ENCODE data around the gene NCAM2.

NCAM2 gene

DNA sequence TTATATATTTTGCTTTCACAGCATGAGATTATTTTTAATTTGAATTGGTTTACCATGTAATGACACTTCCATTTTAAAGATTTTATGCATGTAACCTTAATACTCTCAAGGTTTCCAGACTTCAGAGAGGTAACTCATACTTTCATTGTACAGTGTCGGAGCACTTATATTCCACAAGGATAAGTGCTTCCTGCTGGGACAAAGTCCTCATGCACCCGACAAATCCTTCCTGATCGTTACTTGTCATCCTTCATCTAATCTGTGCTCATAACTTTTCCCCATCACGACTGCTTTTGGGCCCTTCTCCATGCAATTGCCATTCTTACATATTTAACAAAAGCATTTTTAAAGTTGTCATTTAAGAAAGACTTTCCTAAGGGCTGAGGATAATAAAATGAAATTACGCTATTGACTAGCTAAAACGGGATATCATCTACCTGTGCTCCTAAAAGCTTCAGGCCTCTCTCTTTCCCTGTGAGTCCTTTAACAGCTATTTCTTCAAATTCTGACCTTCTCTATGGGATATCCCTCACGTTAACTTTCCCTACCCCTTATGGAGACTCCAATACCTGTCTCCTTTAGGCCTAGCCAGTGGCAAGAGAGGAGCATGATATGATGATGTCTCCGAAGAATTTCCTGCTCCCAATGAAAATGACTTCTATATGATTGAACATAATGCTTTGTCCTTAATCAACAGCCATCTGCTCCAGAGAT is 59.3 kb downstream of the NCAM2 start:
- Mint-ChIP-seq H3K27ac (no peak overlapping the region), H3K4me1 (no peaks in the 10 kb centered on the region), H3K4me3 (no peak overlapping the region), H3K27me3 (no peaks in the 10 kb centered on the region), H3K9me3 (no peaks in the 10 kb centered on the region)
- DNase-seq (no peak), ATAC-seq (no peak)

DNA sequence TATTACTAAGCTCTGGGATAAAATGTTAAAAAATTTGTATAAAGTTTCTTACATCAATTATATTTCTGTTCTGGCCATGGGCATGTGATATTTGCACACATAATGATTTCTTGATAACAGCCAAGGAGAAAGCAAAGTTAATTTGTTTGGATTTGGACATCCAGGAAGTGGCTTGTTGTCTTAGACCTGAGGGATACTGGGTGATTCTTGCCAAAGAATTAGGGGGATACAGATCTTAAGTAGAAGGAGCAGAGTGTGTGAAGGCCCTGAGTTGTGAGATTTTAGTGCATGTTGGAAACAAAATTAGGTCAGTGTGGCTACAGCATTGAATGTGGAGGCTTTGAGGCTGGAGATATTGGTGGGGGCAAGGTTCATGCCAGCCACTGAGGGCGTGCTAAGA is 65.6 kb downstream of the NCAM2 start:
- H3K9me3 Mint-ChIP-seq: no peaks in the 10 kb centered on the region
- no peak overlapping the region for H3K27ac Mint-ChIP-seq
- H3K27me3 Mint-ChIP-seq: no peaks in the 10 kb centered on the region
- ATAC-seq: no peak
- DNase-seq: no peak
- H3K4me3 Mint-ChIP-seq: no peak overlapping the region
- no peaks in the 10 kb centered on the region for H3K4me1 Mint-ChIP-seq

DNA sequence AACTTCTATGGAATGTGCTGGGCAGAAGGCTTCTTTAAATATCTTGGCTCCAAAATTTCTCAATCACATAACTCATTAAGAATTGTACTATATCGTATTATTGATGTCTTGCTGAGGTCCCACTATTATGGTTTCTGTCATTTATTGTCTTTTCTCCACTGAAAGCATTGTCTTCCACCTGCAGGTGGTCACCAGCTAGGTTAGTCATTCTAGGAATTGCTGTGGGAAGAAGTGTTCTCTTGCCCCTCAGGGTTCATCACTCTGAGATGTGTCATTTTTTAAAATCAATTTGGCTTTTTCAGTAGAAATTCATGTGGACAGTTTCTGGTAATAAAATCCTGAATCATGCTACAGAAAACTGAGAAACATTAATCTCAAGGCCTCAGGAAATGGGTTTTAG is 66.1 kb downstream of the NCAM2 start:
- ATAC-seq: no peak
- no peaks in the 10 kb centered on the region for H3K4me1 Mint-ChIP-seq
- H3K9me3 Mint-ChIP-seq: no peaks in the 10 kb centered on the region
- no peak overlapping the region for H3K4me3 Mint-ChIP-seq
- no peak for DNase-seq
- no peaks in the 10 kb centered on the region for H3K27me3 Mint-ChIP-seq
- H3K27ac Mint-ChIP-seq: no peak overlapping the region

DNA sequence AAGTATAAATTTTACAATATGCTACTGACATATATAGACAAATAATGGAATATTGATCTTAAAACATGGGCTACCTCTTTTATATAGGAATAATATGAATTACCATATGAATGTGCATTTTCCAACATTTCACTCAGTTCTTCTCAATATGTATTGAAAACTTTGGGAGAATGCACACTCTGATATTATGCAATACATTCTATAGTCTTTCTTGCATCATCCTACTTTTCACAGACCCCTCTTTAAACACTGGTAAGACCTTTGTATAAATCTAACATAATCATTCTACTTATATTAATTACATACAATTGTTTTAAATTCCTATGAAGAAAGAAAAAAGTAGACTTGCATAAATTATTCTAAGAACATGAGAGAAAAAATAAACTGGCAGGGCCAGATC is 69.2 kb downstream of the NCAM2 start:
- DNase-seq (no peak), ATAC-seq (no peak)
- Mint-ChIP-seq H3K4me1 (no peaks in the 10 kb centered on the region), H3K4me3 (no peak overlapping the region), H3K27ac (no peak overlapping the region), H3K9me3 (no peaks in the 10 kb centered on the region), H3K27me3 (no peaks in the 10 kb centered on the region)

DNA sequence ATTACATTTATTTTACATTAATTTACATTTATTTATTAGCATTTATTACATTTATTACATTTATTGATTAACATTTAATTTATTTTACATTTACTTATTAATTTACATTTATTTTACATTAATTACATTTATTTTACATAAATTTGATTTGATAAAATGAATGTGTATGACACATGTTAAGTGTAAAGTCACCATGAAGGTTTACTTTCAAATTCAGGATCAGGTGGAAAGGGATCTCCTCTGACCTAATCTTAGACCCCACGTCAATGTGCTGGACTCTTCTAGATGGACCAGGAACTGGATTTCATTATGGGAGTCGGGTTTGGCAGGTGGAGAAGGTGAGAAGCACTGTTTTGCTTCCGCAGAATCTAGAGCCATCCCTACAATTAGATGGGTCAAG is 76.1 kb downstream of the NCAM2 start:
- no peaks in the 10 kb centered on the region for H3K27me3 Mint-ChIP-seq
- no peak overlapping the region for H3K27ac Mint-ChIP-seq
- no peak for ATAC-seq
- DNase-seq: no peak
- H3K4me1 Mint-ChIP-seq: no peaks in the 10 kb centered on the region
- H3K4me3 Mint-ChIP-seq: no peak overlapping the region
- H3K9me3 Mint-ChIP-seq: no peaks in the 10 kb centered on the region

DNA sequence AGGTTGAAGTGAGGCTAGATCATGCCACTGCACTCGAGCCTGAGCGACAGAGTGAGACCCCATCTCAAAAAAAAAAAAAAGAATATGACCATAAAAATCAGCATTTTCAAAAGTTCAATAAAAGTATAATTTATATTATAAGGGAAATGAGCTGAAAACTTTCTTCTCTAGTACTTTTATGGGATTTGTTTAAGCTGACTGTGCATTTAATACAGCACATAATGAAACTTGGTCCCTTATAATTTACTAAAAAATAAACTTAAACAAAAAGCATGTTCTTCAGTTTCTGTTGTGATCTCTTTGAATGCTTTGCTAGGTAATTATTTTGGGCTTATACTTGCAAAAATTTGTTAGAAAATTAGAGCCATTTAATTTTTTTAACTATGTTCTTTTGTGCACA is 77.8 kb downstream of the NCAM2 start:
- Mint-ChIP-seq H3K27ac (no peak overlapping the region), H3K4me1 (no peaks in the 10 kb centered on the region), H3K27me3 (no peaks in the 10 kb centered on the region), H3K9me3 (no peaks in the 10 kb centered on the region), H3K4me3 (no peak overlapping the region)
- DNase-seq: no peak
- ATAC-seq: no peak

DNA sequence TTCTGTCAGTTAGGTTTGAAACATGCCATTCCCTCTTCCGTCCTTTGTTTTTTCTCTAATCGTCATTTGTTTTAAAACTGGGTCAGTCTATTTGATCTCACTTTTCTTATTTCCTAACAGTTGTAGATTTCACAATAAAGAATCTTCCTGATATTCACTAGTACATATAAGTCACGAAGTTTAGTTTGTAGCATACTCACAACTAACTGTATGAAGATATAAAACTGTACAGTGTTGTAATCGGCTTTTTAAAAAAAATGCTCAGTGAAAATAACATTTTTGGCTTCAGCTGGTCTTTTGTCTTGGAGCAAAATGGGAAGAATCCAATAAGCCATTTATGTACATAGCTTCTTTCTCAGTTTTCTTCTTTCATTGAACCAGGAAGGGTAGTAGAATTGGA is 78.3 kb downstream of the NCAM2 start:
- no peaks in the 10 kb centered on the region for H3K4me1 Mint-ChIP-seq
- H3K27me3 Mint-ChIP-seq: no peaks in the 10 kb centered on the region
- ATAC-seq: no peak
- H3K27ac Mint-ChIP-seq: no peak overlapping the region
- no peaks in the 10 kb centered on the region for H3K9me3 Mint-ChIP-seq
- no peak overlapping the region for H3K4me3 Mint-ChIP-seq
- DNase-seq: no peak

DNA sequence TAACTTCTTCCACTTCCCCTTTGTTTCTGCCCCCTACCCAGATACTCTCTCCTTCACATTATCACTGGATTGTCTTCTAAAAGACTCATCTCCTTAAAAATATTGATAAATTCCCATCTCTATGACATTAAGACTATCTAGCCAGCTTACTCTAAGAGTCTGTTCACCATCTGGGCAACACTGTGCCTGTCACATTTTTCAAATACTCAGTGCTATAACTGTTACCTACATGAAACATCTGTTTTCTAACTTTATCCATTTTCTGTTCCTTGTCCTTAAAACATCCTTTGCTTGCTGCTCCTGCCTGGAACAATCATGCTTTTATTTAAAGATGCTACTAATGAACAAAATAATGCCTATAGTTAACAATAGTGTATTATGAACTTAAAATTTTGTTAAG is 81.4 kb downstream of the NCAM2 start:
- Mint-ChIP-seq H3K4me3 (no peak overlapping the region), H3K9me3 (peaks cover 0 to 4% of the 10 kb centered on the region in 2 donors), H3K27ac (no peak overlapping the region), H3K4me1 (no peaks in the 10 kb centered on the region), H3K27me3 (no peaks in the 10 kb centered on the region)
- no peak for ATAC-seq
- DNase-seq: no peak

DNA sequence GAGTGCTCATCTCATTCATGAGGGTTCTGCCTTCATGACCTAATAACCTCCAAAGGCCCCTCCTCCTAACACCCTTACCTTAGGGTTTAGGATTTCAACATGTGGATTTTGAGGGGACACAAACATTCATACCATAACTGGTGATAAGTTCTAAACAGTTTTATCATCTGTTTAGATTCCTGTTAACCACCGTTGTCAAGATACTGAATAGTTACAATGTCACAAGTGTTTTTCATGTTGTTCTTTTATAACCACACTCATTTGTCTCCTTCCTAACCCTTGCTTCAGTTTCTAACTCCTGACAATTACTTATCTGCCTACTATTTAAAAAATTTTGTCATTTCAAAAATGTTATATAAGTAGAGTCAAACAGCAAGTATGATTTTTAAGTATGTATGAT is 86.0 kb downstream of the NCAM2 start:
- H3K4me1 Mint-ChIP-seq: no peaks in the 10 kb centered on the region
- H3K27ac Mint-ChIP-seq: no peak overlapping the region
- no peak for DNase-seq
- no peak overlapping the region for H3K4me3 Mint-ChIP-seq
- no peaks in the 10 kb centered on the region for H3K27me3 Mint-ChIP-seq
- peaks cover 0 to 4% of the 10 kb centered on the region in 2 donors for H3K9me3 Mint-ChIP-seq
- no peak for ATAC-seq

DNA sequence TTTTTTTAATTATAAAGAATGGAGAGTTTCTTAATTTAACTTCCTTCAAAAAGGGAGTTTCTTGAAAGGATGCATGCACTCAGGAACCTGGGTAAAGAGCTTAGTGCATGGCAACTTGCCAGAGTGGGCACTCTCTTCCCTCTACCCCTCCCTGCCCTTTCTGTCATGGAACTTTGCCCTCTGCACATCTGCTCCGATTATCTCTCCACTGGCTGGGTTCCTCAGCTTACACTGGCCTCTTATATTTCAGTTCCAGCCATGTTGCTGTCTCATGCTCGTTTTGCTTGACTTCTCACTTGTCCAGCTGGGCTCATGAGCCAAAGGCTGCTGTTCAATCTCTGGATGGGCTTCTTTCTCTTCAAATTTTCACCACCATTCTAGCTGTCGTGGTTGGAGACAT is 87.0 kb downstream of the NCAM2 start:
- Mint-ChIP-seq H3K27me3 (no peaks in the 10 kb centered on the region), H3K9me3 (peaks cover 0 to 4% of the 10 kb centered on the region in 2 donors), H3K4me3 (no peak overlapping the region), H3K4me1 (no peaks in the 10 kb centered on the region), H3K27ac (no peak overlapping the region)
- no peak for DNase-seq
- ATAC-seq: no peak

DNA sequence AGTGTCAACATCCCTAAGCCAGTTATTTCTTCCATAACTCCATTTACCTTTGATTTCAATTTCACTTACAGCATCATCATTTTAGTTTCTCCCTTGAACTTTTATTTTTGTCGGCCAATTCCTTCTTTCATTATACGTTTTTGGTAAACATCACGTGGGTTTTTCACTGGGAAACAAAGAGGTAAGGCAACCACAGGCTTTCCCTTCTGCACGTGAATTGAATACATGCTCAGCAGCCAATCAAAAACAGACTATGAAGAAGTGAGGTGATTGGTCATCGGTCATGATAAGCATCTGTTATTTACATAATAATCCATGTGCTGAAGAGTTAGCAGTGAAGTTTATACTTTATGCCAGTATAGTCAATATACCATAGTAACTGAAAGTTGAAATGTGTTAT is 98.7 kb downstream of the NCAM2 start:
- H3K4me3 Mint-ChIP-seq: no peak overlapping the region
- ATAC-seq: no peak
- no peak overlapping the region for H3K27ac Mint-ChIP-seq
- no peaks in the 10 kb centered on the region for H3K4me1 Mint-ChIP-seq
- DNase-seq: no peak
- no peaks in the 10 kb centered on the region for H3K9me3 Mint-ChIP-seq
- no peaks in the 10 kb centered on the region for H3K27me3 Mint-ChIP-seq

DNA sequence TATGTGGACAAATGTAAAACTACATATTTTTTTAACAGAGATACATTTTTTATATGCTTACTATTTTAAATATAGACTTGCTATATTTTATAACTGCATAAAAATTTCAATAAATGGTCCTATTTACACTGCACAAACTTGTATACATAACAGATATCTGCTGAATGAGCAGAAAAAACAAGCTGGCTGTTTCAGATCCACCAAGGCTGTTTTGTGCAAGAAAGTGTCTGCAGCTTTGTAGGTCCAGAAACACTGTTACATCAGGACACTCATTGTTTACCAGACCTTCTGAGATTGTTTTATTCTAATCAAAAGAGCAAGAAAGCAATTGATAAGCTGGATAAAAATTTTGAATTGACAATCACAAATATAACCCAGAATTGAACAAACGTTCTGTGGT is 99.3 kb downstream of the NCAM2 start:
- ATAC-seq (no peak), DNase-seq (no peak)
- H3K27me3 Mint-ChIP-seq: no peaks in the 10 kb centered on the region
- no peaks in the 10 kb centered on the region for H3K4me1 Mint-ChIP-seq
- no peak overlapping the region for H3K4me3 Mint-ChIP-seq
- H3K27ac Mint-ChIP-seq: no peak overlapping the region
- H3K9me3 Mint-ChIP-seq: no peaks in the 10 kb centered on the region

DNA sequence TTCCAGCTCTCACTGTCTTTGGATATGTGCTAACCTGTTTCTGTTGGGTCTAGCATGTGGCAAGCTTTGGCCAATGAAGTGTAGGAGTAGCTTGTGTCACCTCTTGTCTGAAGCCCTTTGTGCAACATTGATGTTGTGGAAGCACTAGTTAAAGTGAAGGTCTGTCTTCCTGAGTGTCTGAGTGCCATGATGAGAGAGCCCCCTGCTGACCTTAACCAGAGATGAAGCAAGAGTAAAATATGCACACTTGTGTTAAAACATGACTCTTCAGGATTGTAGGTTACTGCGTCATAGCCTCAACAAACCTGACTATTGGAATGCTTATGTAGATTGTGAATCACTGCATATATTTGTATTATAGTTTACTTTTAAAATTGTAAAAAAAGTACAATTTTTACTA is 103.7 kb downstream of the NCAM2 start:
- ATAC-seq: no peak
- no peak overlapping the region for H3K4me3 Mint-ChIP-seq
- no peaks in the 10 kb centered on the region for H3K4me1 Mint-ChIP-seq
- H3K9me3 Mint-ChIP-seq: no peaks in the 10 kb centered on the region
- no peaks in the 10 kb centered on the region for H3K27me3 Mint-ChIP-seq
- no peak for DNase-seq
- H3K27ac Mint-ChIP-seq: no peak overlapping the region

DNA sequence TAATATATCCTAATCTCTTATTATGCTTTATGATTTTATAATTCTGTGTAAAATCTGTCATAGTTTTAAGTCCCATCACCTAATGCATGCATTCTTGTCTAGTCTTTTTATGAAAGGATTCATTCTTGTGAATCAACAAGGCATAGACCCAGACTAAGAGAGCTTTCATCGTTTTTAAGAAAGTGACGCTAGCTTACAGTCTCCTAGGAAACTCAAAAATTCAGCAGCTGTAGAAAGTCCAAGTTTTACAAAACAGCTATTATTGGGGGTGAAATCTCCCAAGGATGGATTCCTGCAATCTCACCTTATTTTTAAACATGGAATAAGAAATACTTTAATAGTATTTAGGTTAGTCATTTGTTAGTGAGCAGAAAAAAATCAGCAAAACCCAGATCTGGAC is 104.7 kb downstream of the NCAM2 start:
- no peak for ATAC-seq
- no peaks in the 10 kb centered on the region for H3K27me3 Mint-ChIP-seq
- DNase-seq: no peak
- H3K27ac Mint-ChIP-seq: no peak overlapping the region
- H3K4me3 Mint-ChIP-seq: no peak overlapping the region
- no peaks in the 10 kb centered on the region for H3K9me3 Mint-ChIP-seq
- no peaks in the 10 kb centered on the region for H3K4me1 Mint-ChIP-seq

DNA sequence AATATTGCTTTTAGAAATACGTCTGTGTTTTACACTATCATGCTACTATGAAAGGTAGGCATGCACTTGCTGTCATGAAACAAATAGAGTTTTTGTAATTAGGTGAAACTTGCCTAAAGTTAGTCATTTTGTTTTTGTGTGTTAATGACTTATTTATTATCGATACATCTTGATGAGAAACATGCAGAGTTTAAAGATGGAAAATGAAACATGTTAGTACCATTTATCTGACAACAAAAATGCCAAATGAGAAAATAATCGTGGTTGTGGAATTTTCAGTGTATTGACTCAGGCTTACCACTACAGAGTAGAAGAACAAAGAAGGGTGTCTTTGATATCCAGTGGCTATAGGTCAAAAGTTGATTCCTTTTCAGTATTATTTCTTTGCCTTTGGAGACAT is 105.5 kb downstream of the NCAM2 start:
- no peak for ATAC-seq
- Mint-ChIP-seq H3K9me3 (no peaks in the 10 kb centered on the region), H3K4me3 (no peak overlapping the region), H3K27ac (no peak overlapping the region), H3K4me1 (no peaks in the 10 kb centered on the region), H3K27me3 (no peaks in the 10 kb centered on the region)
- DNase-seq: no peak

DNA sequence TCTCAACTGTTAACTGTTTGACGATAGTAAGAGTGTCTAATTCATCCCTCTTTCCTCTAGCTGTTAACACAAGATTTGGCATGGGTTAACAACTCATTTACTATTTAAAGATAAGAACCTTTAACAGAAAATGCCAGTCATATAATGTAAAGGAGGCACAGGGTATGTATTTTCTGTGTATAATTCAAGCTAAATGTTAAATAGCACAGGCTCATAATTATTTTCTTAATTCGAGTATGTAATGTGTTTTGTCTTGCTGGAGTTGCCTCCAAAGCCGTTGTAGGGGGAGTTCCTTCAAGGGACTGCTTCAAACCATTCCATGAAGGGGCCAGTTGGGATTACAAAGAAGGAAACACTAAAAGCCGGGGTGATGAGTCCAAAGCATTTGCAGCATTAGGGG is 111.5 kb downstream of the NCAM2 start:
- ATAC-seq: no peak
- no peak overlapping the region for H3K27ac Mint-ChIP-seq
- no peaks in the 10 kb centered on the region for H3K4me1 Mint-ChIP-seq
- no peaks in the 10 kb centered on the region for H3K27me3 Mint-ChIP-seq
- H3K9me3 Mint-ChIP-seq: no peaks in the 10 kb centered on the region
- no peak for DNase-seq
- H3K4me3 Mint-ChIP-seq: no peak overlapping the region

DNA sequence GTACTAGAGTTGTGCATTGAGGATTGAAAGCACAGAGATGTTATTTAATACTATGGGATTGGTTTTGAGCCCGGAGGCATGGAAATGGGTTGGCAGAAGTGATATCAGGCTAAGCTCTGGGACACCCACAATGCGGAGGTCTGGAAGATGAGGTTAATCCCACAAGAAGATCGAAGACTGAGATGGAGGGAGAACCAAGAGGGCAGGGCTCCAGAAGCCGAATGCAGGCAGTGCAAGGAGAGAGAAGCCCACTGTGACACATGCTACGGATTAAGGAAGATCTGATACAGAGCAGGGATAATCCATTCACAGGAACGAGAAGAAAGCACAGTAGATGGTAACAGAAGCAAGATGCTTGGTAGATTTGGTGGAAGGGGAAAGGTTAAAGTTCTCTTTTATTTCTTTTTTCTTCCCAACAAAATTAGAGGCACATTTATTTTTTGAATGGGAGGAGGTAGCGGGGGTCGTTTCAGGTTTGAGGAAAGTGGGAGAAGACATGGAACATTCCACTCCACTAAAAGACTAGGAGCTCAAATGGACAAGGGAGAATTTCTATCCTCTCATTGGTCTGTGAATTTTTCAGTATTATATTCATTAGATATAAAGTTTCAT is 113.2 kb downstream of the NCAM2 start:
- ATAC-seq (no peak), DNase-seq (no peak)
- Mint-ChIP-seq H3K27ac (no peak overlapping the region), H3K27me3 (no peaks in the 10 kb centered on the region), H3K4me3 (no peak overlapping the region), H3K4me1 (no peaks in the 10 kb centered on the region), H3K9me3 (no peaks in the 10 kb centered on the region)

Data from stimulated activated naive CD8-positive, alpha-beta T cell treated with anti-CD3 and anti-CD28 coated beads, Interleukin-15, amount 100 ng/mL, for 72 hours (primary cell).